GM20431 (cell line): ENCODE data around the gene VSX1.

ENCODE experiments used
- in situ Hi-C: fragments of 300-500 bp; cut with MseI, MboI; formaldehyde crosslinking; loops from one replicate; pipeline ENCODE4 v1.15.0; 2020; ENCODE audit warnings: low sequenced_read_pairs; ENCODE audit not compliant: unreplicated experiment

The VSX1 gene

DNA sequence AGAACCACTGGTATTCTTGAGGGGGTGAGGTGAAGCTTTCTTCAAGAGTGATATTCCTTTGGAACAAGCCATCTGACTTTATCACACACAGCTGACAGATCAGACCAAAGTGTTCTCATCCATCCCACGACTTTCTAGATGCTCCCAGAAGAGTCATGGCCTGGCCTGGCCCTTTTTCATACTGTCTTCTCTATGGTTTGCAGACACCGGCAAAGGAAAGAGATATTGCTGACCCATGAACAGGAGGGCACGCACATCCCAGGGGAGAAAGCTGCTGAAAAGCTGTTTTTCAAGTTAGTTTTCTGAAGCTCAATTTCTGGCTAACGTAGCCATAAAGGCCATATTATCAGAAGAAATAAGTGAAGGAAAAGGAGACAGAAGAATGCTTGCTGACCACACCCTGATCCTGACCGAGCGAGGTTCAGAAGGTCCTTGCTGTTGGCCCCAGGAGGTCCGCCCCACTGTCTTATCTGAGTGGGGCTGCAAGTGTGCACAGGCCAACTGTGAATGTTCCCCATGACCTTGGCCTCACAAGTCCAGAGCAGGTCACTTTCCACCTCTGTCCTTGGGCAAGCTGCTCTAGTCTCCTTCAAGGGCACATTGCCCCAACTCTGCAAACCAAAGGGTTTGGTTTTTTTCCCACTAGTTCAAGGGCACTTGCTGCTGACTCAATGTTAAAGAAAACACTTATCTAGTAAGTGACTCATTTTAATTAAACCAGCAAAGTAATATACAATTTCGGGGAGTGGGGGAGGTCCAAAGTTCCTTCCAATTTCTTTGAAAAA lies 26.0 kb downstream of the VSX1 start:
- in situ Hi-C loops = no loop called here

DNA sequence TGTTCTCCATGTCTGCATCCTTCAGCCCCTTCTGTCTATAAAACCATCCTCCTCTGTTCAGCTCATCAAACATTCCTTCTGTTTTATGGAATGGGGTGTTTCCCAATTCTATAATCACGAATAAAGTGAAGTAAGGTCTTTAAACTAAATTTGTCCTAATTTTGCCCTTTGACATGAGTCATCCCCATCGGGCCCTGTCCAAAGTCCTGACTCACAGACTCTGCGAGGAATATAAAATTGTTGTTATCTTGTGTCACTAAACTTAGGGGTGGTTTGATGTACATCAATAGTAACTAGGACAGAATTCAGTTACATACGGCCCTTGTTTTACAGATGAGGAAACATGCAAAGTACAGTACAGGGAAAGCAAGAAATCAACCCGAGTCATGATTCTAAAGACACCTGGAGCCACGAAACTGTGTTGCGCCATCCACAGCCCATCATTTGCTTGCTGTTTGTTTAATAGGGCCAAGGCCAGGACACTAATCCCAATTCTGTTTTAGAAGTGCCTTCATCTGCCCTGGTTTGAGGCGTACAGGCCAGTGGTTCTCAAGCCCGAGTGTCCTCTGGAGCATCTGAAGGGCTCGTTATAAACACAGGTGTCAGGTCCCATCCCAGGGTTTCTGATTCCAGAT lies 26.8 kb downstream of the VSX1 start:
- in situ Hi-C loops = no loop called here

DNA sequence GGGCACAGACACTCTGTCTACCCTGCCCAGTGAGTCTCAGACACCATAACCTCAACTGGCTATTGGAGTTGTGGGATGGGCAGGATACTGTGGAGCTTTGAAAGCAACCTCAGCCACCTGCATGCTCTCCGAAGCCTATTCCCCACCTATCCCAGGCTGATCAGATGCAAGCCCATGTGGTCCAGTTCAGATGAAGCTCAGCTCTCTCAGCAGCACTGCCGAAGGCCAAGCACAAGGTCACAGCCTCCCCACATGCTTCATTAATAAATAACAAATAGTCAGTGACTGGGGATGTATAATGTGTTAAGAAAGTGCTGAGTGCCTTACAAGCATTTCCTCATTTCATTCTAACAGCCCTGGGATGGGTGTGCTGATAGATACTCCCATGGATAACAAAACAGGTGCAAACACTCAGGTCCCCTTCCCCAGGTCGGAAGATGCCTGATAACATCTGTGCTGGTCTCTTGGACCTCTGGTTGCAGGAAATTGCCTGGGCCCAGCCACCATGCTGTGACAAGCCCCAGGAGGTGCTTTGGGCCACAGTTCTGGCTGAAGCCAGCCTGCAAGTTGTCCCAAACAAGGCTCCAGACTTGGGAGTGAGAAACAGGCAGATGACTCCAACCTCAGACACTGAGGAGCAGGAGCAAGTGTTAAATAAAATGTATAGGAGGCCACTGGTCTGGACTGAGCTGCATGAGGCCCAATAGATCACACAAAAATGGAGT lies 27.7 kb downstream of the VSX1 start:
- in situ Hi-C loops = no loop called here

DNA sequence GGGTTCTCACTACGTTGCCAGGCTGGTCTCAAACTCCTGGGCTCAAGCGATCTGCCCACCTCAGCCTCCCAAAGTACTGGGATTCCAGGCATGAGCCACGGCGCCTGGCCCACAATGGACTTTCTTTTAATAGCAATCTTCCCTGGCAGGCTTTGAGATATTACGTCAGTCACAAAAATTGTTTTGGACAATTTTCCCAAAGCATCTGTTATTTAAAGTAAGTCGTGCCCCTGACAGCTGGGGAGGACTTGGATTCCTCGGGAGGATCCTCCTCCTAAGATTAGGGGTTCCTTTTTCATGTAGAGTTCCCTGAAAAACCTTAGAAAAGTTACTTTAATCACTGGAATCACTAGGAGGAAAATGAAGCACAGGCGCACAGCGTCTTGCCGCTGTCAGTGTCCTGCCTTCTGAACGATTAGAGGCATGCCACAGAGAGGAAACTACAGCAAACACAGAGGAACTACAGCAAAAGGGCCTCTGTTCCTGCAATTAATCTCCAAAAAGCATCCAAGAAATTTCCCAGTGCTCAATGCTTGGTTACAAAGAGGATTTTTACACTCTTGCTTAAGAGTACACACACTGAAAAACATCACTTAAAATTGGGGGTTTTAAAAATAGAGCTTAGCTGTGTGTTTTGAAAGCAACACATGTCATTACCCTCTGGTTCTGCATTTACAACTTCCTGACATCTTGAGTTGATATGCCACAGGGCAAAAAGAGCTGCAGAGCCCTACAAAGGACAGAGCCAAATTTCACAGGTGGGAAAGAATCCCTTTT lies 28.5 kb downstream of the VSX1 start:
- in situ Hi-C loops = no loop called here

DNA sequence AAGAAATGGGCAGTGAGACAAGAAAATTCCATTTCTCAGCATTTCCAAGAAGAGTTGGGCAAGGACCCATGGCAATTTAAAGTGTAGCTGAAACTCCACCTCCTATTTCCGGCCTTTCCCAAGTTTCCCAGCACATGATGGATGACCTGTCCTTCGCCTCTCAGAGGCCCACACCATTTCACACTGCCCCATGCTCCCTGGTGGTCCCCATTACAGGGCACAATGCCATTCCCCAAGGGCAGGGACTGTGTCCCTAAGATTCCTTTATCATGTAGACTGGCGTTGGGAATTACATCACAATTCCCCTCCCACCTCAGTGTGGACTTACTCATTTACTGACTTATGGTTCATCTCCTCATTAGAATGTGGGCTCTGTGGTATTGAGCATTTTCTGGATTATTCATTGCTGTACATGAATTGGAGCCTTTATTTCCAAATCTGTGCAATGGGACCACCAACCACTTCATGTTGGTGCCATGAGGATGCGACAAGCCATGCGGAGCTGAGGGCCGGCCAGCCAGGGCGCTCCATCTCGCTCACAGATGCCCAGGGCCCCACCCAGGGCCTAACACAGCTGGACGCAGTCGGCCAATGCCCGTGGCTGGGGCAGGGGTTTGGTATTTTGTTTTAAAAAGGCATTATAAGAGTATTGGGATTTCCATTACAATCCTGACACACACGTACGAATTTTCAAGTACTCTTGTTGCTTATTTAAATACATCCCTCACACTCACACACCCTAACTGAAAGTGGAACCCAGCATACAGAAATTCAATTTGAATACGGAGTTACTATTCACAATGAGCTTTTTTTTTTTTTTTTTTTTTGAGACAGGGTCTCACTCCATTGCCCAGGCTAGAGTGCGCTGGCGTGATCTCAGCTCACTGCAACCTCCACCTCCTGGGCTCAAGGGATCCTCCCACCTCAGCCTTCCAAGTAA lies 29.4 kb downstream of the VSX1 start:
- in situ Hi-C loops = no loop called here

DNA sequence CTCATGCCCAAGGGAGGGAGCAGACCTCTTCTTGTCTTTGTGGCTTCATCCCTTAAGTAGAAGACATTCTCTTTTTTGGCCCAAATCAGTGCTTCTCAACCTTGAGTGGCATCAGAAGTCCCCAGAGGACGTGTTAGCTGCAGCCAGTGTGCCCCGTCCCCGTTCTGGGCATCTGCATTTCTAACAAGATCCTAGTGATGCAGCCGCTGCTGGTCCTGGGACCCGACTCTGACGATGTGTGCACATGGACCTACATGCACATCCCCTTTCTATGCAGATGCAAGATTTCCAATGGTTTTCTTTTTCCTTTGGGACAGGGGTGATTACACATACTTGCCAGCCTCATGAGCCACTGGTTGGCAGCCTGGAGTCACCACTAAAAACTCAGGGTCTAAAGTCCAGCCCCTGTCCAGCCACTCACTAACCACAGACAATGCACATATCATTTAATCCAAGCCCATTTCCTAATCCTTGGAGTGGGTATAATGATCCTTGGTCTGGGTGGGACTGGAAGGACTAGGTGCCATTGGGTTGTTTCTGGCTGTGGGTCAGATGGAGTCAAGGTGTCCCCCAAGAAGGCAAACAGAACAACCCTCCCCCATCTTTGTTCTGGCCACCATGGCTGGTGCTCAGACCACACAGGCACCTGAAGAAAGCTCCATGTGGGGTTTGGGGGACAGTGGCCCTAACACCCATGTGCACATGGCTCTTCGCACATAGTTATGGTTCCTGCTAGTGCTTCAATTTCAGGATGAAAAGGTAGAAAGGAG lies 30.4 kb downstream of the VSX1 start:
- in situ Hi-C loops = no loop called here

DNA sequence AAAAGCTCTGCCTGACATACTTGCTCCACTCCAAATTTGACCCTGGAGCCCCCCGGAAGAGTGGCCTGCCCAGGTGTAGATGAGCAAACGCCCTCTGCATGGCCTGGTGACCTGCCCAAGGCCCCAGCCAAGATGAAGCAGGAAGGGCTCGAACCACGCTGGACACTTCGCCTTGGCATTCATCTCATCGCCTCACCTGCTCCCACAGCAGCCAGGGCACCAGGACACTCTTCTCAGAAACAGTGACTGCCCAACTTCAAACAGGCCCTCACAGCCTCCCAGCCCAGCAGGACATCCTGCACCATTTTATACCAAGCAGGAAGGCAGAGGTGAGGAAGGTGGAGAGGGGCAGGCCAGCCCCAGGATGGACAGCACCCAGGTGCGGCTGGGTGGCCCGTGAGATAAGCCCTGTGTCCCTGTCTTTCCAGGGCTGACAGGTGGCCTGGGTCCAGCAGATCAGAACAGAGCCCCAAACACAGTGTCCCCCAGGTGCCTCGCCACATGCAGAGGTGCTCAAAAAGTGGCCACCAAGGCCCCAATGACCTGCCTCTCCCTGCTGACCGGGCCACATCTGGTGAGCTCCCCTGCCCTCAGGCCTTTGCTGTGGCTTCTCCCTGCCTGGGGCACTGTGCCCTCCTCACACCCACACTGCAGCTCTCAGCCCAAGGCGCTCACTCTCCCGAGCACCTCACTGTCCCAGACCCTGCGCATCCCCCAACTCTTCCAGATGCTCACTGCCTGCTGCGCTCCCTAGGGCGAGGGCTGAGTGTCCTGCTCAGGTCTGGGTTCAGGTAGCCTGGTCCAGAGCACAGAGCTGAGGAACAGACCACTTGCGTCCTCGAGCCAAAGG lies 31.2 kb downstream of the VSX1 start:
- in situ Hi-C loops = no loop called here

DNA sequence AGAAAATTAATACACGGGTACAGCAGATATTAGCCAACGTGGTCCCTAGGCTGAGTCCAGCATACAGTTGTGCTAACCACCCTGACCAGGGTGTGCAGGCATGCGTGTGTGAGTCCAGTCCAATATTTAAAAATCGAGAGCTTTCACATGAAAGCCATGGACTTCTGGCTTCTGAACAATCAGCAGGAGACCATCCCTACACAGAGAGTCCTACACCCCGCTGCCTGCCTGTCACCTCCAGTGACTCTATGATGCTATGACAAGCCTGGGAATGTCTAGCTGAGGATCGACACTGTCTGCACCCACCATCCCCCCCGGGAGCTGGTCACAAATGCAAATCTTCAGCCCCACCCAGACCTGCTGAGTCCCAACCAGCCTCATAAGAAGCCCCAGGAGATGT lies 31.9 kb downstream of the VSX1 start:
- in situ Hi-C loops = no loop called here

DNA sequence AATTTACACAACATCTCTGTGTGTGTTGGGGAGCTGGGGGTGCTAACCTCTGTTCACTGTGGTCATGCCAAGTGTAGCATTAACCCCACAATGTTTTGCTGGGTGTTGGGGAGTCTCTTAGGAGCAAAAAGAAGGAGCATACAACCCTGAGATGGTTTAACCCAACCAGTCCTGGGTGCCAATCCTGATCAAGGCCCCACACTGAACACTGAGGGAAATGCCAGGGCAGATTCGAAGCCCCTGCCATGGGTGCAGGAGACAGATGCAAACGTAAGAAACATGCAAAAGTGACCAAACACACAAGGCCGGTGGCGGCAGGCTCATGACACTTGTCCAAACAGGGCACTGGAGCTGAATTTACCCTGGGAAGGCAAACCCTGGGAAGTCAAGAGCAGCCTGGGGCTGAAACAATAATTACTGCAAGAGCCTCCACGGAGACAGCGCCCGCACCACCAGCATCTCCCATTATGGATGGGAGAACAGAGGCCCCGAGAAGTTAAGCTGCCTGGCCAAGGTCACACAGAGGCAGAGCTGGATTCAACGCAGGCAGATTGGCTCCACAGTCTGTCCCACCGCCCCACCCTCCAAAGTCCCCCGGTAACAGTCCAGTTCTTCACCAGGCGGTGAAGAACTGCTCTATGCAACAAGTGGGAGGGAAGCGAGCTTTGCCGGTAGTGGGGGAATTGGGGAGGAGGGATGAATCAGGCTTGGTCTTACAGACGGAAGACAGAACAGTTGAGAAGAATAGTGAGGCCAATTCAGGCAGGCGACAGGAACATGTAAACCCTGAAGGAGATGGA lies 32.5 kb downstream of the VSX1 start:
- in situ Hi-C loops = no loop called here

DNA sequence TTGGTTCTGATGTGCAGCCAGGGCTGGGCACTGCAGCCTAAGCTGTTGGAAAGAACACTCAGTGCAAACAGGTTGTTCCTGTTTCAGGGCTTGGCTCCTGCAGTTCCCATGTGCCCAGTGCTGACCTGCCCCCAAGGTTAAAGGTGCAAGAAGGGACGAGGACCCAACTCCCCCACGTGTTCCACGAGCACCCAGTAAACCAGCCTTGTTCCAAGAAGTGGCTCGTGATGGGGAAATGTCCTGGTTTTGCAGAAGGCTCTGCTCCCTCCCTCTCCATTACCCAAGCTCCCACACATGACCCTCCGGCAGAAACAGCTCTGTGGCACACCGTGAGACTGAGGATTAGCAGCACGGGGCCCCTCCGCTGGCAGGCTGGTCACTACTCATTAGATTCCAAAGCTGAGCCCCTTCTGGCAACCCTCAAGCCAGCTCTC lies 33.4 kb downstream of the VSX1 start:
- in situ Hi-C loops = no loop called here

DNA sequence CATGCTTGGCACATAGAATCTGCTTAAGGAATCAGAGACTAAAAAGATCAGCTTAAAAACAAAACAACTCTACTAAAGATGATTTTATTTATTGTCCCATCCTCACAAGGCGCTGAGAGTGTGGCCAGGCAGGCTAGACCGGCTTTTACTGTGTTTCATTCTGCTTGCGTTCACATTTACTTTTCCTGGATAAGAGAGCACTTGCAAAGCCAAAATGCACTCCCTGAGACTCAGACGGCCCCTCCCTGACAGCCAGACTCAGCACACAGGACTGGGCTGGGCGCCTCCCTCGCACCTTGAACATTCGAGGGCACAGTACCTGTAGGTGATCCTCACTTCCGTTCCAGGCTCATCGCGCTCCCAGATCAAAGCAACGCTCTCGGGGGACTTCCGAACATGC lies 34.2 kb downstream of the VSX1 start:
- in situ Hi-C loops = no loop called here

DNA sequence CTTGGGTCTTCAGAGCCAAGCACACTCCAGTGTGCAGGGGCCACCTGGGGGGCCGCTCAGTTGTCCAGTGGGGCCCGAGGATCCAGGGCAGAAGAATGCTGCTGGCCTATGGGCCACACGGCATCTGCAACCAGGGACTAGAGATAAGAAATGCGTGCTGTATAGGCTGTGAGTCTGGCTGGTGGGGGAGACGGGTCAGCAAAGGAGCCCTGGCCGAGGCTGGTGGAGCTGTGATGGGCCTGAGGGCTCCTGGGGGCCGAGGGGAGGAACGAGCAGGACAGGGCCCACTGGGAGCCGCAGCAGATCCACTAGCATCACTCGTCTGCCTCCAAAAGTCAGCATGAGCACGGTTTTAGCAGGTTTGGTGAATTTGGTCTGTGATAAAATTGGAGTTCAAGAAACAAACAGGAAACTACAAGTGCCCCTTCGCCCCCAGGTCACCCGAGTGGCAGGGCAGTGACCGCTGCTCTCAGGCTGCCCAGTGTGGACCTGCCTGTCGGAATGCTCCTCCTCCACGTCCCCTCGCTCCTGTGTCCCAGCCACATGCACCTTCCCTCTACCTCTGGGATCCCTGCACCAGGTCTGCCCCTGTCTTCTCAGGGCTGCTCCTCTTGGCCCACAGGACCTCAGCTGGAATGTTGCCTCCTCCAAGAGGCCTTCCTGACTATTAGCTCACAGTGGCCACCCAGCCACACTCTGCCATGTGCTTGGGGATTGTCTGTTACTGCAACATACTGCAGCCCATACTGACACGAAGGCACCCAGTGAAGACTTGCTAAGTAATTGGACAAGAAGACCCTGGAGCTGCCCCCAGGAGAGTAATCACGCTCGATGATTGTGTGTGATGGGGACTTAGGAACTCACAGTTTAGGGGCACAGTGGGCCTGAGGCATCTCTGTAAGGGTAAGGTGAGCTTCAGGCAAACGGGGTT lies 34.9 kb downstream of the VSX1 start:
- in situ Hi-C loops = no loop called here

DNA sequence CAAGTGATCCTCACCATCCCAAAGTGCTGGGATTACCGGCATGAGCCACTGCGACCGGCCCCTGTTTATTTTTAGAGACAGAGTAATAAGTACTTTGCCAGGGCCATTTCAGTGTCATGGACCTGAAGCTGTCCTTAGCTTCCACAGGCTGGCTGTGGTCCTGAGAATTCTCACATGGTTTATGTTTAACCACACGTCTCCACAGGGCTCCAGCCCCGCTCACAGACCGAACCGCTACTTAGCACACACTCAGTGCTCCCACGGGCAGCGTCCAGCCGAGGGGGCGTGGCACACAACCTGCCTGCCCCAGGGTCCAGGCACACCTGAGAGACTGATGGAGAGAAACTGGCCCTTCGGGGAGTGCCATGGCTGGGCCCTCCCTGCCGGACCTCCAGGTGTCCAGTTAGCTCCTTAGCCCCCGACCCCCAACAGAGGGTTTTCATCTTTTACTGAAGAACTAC lies 35.7 kb downstream of the VSX1 start:
- in situ Hi-C loops = no loop called here

DNA sequence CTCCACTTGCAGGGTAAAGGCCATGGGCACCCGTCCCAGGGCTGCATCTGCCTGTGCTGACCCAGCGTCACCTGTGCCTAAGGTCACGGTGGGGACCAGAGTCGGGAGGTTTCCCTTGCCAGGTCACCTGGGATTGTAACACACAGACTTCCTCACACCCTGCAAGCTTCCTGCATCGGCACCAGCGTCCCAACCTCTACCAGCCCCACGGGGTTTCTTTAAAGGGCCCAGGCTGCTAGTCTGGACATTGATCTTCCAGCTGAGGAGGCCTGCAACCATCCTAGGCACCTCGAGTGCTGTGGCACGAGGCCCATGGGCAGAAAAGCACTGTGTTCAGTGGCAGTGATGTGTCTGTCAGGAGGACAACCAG lies 36.6 kb downstream of the VSX1 start:
- in situ Hi-C loops = no loop called here

DNA sequence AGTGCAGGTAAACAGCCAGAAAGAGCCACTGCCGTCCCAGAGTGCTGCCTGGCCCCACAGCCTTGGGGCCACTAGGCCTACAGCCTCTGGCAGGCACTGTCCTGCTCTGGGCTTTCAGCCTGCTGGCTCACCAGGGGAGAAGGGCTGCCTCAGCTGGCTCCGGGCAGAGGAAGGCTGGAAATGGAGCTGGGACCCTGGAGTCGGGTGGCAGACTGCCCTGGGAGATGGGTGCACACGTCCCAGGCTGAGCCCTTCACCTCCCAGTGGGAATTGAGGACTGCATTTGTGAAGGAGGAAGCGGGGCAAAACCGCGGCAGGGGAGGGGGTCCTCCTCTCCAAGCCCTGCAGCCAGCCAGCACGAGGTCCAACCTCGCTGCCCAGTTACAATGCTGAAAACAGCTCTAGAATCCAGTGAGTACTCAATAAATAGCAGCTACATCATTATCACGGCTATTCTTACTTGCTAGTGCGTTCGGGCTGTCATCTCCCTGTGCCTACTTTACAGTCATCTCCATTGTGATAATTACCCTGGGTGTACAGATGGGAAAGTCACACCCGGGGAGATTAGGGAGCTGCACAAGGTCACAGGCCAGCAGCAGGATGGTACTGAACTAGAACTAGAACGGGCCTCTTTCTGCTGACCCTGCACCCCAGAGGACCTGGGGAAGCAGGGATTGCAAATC lies 37.1 kb downstream of the VSX1 start:
- in situ Hi-C loops = no loop called here

DNA sequence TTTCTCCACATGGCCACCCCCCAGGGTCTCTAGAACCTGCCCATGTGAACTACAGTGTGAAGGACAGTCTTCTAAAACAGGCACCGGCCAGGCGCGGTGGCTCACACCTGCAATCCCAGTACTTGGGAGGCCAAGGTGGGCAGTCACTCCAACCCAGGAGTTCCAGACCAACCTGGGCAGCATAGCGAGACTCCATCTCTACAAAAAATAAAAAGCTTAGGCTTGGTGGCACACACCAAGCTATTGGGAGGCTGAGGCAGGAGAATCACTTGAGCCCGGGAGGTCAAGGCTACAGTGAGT lies 37.7 kb downstream of the VSX1 start:
- in situ Hi-C loops = no loop called here
